ENCODE results near the gene FAM216B.

DNA sequence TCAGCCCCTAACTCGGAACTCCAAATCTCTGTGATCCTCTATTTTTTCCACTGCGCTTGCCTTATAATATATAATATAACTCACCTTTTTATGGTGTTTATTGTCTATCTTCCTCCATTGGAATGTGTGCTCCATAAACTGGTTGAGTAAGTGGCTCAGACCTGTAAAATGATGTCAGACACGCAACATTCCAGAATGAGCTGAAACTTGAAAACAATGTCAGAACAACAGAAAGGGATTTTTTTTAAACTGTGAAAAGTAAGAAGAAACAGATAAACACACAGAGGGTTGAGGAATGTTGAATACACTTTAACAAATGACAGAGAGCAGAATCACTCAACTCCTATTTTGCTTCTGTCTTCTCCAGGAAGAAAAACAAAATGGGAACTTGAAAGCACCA is 19.1 kb upstream of the FAM216B start:
- TF ChIP-seq, protein P1, sequence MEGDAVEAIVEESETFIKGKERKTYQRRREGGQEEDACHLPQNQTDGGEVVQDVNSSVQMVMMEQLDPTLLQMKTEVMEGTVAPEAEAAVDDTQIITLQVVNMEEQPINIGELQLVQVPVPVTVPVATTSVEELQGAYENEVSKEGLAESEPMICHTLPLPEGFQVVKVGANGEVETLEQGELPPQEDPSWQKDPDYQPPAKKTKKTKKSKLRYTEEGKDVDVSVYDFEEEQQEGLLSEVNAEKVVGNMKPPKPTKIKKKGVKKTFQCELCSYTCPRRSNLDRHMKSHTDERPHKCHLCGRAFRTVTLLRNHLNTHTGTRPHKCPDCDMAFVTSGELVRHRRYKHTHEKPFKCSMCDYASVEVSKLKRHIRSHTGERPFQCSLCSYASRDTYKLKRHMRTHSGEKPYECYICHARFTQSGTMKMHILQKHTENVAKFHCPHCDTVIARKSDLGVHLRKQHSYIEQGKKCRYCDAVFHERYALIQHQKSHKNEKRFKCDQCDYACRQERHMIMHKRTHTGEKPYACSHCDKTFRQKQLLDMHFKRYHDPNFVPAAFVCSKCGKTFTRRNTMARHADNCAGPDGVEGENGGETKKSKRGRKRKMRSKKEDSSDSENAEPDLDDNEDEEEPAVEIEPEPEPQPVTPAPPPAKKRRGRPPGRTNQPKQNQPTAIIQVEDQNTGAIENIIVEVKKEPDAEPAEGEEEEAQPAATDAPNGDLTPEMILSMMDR (CRISPR knock-in tag; IDR thresholded peaks at IDR 0.05) = no peak
- TF ChIP-seq NFYC (CRISPR knock-in tag; IDR thresholded peaks at IDR 0.05) (no peak), ZNF24 (IDR thresholded peaks at IDR 0.05) (no peak)

Measured in HepG2 (cell line).